ENCODE results near the gene PITPNC1. TPM values are rescaled to one million over a fixed set of nuclear protein-coding genes. Genes with fewer than 3 reads are reported as not detected.

Gene PITPNC1
- total RNA-seq, 1 donor from 2014 or later: 21.5 TPM

- H3K27me3 Mint-ChIP-seq (ENCODE audit: low read depth): no peaks in the 10 kb centered on the region
- no peak overlapping the region for H3K4me3 Mint-ChIP-seq
- TF ChIP-seq, protein P1, sequence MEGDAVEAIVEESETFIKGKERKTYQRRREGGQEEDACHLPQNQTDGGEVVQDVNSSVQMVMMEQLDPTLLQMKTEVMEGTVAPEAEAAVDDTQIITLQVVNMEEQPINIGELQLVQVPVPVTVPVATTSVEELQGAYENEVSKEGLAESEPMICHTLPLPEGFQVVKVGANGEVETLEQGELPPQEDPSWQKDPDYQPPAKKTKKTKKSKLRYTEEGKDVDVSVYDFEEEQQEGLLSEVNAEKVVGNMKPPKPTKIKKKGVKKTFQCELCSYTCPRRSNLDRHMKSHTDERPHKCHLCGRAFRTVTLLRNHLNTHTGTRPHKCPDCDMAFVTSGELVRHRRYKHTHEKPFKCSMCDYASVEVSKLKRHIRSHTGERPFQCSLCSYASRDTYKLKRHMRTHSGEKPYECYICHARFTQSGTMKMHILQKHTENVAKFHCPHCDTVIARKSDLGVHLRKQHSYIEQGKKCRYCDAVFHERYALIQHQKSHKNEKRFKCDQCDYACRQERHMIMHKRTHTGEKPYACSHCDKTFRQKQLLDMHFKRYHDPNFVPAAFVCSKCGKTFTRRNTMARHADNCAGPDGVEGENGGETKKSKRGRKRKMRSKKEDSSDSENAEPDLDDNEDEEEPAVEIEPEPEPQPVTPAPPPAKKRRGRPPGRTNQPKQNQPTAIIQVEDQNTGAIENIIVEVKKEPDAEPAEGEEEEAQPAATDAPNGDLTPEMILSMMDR (conservative IDR thresholded peaks at IDR 0.05): no peak
- peaks cover 42% of the 10 kb centered on the region for H3K4me1 Mint-ChIP-seq
- DNase-seq (ENCODE audit: low read depth, low spot score): no peak
- H3K36me3 Mint-ChIP-seq (ENCODE audit: low read depth): peaks cover 6% of the 10 kb centered on the region
- H3K9me3 Mint-ChIP-seq: peaks cover 5% of the 10 kb centered on the region
- H3K27ac Mint-ChIP-seq (ENCODE audit: unreplicated experiment): peak overlapping the region; percentile 51
Measured at GRCh38 chr17:67474081-67474661, 97.1 kb downstream of the PITPNC1 start.

DNA sequence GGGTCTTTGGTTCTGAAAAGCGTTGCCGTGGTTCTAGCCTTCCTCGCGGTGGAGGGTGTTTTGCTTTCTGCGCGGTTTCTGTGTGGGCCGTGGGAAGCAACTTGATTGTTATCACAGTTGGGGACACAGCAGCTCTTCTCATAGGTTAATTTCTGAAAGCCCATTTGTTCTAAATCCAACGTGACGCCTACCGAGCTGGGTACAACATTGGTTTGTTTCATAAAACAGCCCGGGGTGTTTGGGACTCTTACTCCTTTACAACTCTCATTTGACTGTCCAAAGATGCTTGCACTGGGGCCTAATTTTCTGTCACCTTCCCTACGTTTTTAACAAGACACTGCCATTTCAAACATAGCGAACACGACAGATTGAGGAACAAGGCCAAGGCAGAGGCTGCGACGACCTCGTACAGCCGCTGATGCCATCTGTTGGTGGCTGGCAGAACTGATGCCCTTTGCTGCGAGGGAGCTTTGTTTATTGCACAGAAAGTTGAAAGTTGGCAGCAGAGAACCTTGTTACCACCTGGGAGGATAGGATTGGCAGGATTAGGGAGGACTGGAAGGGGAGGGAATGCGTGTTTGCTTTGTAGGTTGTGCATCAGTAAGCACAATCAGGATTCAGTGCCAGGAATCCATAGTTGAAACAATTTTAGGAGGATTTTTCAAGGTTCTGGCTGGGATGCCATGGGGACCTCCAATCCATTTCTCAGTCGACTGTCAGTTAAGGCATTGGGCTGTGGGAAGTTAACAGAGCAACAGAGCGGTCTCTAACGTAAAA lies 98.3 kb downstream of the PITPNC1 start:
- peaks cover 45% of the 10 kb centered on the region for H3K4me1 Mint-ChIP-seq
- H3K4me3 Mint-ChIP-seq: no peak overlapping the region
- H3K27me3 Mint-ChIP-seq (ENCODE audit: low read depth): no peaks in the 10 kb centered on the region
- no peak overlapping the region for H3K27ac Mint-ChIP-seq (ENCODE audit: unreplicated experiment)
- H3K36me3 Mint-ChIP-seq (ENCODE audit: low read depth): peaks cover 6% of the 10 kb centered on the region
- TF ChIP-seq, protein P1 (conservative IDR thresholded peaks at IDR 0.05): peak; percentile 69
- peaks cover 5% of the 10 kb centered on the region for H3K9me3 Mint-ChIP-seq
- DNase-seq (ENCODE audit: low read depth, low spot score): peak; percentile 62

- Mint-ChIP-seq H3K36me3 (ENCODE audit: low read depth) (peaks cover 2% of the 10 kb centered on the region), H3K27ac (ENCODE audit: unreplicated experiment) (no peak overlapping the region), H3K4me3 (no peak overlapping the region), H3K9me3 (peaks cover 2% of the 10 kb centered on the region), H3K27me3 (ENCODE audit: low read depth) (no peaks in the 10 kb centered on the region), H3K4me1 (peaks cover 45% of the 10 kb centered on the region)
- TF ChIP-seq, protein P1 (conservative IDR thresholded peaks at IDR 0.05): no peak
- DNase-seq (ENCODE audit: low read depth, low spot score): no peak
Measured at GRCh38 chr17:67476787-67477335, 99.8 kb downstream of the PITPNC1 start.

GRCh38 chr17:67477687-67478086 lies 100.6 kb downstream of the PITPNC1 start:
- Mint-ChIP-seq H3K4me1 (peaks cover 45% of the 10 kb centered on the region), H3K9me3 (no peaks in the 10 kb centered on the region)

DNA sequence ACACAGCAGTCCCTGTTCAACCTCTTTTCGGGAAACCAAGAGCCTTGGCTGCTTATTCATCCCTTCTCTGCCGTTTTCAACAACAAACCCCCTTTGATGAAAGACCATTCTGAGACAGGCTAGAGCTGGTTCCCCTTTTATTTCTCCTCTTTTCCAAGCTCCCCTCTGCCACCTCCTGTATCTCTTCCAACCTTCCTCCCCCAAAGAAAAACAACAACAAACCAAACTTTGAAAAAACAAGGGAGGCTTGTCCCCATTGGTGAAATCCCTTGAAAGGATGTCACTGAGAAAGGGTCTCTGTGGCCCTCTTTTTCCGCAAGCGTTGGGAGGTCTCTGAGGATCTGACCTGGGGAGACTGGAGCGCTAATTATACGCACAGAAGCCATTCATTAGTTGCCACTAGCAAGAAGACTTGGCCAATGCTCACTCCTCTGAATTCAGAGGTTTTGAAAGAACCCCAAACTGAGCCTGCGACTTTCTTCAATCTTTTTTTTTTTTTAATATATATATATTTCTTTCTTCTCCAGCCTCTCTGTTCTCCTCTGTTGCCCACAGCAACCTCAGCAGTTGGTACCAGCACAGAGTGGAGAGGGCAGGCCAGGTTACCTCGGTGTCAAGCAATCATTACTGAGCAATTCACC lies 101.4 kb downstream of the PITPNC1 start:
- Mint-ChIP-seq H3K36me3 (ENCODE audit: low read depth) (no peaks in the 10 kb centered on the region), H3K4me3 (peak overlapping the region; percentile 2), H3K27ac (ENCODE audit: unreplicated experiment) (peak overlapping the region; percentile 38), H3K4me1 (peaks cover 45% of the 10 kb centered on the region), H3K9me3 (no peaks in the 10 kb centered on the region), H3K27me3 (ENCODE audit: low read depth) (no peaks in the 10 kb centered on the region)
- DNase-seq (ENCODE audit: low read depth, low spot score): no peak
- TF ChIP-seq, protein P1 (conservative IDR thresholded peaks at IDR 0.05): no peak

More at GRCh38 chr17:67477687-67478086, 100.6 kb downstream of the PITPNC1 start:
- Mint-ChIP-seq H3K36me3 (ENCODE audit: low read depth) (no peaks in the 10 kb centered on the region), H3K27me3 (ENCODE audit: low read depth) (no peaks in the 10 kb centered on the region), H3K27ac (ENCODE audit: unreplicated experiment) (no peak overlapping the region), H3K4me3 (no peak overlapping the region)
- no peak for DNase-seq (ENCODE audit: low read depth, low spot score)
- TF ChIP-seq, protein P1 (conservative IDR thresholded peaks at IDR 0.05): no peak

Data from neural crest cell (in vitro differentiated cells).